Epithelial cell of esophagus (primary cell): ENCODE measurements around the gene PRDM15.

Experiments used
- DNase-seq: peaks from one replicate; pipeline ENCODE4 v3.0.0; 2010; ENCODE audit warnings: low read depth
- H3K4me3 ChIP-seq: 2 replicates; pipeline ENCODE4 v1.5.1; 2011; ENCODE audit warnings: mild to moderate bottlenecking, low read length, control low read depth
- TF ChIP-seq, protein P1 (sequence below): IDR thresholded peaks from 2 replicates; pipeline ENCODE4 v1.5.1; 2011; ENCODE audit warnings: low read depth, mild to moderate bottlenecking, low read length, control low read depth, inconsistent platforms; ENCODE audit not compliant: insufficient read depth; ENCODE audit errors: missing control alignments

PRDM15 gene

DNA sequence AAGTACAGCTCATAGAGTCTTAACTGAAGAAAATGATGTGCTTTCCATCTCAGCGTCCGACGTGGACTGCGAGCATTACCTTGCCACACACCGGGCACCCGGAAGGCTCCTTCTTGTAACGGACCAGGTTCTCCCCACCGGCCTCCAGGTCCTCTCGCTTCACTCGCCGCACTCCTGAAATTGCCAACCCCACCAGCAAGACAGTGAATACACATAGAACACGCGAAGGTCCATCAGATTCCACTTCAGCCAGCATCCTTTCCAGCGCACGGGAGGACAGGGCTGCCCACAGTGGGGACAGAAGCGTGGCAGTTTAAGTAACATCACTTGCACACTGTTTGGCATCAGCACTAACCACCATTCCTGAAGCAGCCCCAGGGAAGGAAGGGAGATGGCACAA lies 53.3 kb downstream of the PRDM15 start:
- no peak for DNase-seq
- H3K4me3 ChIP-seq: no peak overlapping the region
- TF ChIP-seq, protein P1, sequence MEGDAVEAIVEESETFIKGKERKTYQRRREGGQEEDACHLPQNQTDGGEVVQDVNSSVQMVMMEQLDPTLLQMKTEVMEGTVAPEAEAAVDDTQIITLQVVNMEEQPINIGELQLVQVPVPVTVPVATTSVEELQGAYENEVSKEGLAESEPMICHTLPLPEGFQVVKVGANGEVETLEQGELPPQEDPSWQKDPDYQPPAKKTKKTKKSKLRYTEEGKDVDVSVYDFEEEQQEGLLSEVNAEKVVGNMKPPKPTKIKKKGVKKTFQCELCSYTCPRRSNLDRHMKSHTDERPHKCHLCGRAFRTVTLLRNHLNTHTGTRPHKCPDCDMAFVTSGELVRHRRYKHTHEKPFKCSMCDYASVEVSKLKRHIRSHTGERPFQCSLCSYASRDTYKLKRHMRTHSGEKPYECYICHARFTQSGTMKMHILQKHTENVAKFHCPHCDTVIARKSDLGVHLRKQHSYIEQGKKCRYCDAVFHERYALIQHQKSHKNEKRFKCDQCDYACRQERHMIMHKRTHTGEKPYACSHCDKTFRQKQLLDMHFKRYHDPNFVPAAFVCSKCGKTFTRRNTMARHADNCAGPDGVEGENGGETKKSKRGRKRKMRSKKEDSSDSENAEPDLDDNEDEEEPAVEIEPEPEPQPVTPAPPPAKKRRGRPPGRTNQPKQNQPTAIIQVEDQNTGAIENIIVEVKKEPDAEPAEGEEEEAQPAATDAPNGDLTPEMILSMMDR: no peak

DNA sequence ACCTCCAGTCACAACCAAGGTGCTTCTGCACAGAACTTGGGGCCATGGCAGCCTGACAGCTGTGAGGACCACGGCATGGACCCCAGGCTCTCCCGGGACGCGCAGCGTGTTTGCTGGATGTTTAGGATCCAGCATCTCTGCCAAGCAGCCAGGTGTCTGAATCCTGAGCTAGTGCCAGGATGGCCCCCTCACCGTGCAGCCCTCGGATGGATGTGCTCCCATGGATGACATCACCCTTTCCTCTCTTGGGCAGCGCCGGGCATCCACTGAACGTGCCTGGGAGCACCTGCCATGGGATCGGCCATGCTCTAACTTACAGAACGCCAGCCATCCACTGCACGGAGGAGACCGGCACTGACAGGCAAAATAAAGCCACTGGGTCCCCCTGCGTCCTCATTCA lies 53.9 kb downstream of the PRDM15 start:
- DNase-seq: no peak
- TF ChIP-seq, protein P1: no peak
- no peak overlapping the region for H3K4me3 ChIP-seq

DNA sequence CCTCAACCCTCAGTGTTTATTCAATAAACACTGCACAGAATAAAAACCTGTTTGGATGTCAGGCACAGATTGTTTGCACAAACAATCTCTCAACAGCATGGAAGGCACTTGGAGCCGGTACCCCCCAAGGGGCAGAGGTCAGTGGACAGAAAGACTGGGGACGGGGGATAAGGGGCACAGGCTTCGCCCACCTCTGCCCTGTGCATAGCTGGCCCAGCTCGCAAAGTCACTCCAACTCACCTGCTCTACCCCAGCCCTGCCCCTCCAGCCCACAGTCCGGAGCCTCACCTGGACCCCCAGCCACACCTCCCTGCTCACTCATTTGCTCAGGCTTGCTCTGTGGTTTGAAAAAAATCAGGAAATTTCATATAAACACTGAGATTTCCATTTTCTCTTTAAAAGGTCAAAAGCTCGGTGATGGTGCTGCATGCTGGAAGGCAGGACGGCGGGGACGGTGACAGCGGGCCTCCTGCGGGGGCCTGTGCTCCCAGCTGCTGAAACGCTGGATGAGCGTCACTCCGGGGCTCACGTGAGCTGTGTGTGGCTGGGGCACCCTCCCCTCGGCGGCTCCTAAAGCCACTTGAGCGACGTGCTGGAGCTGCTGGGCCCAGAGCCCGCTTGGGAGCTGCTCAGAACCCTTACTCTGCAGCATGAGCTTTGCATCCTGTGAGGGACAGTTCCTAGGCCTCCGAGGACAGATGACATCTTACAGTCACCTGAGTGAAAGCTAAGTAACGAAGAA lies 54.5 kb downstream of the PRDM15 start:
- TF ChIP-seq, protein P1: no peak

DNA sequence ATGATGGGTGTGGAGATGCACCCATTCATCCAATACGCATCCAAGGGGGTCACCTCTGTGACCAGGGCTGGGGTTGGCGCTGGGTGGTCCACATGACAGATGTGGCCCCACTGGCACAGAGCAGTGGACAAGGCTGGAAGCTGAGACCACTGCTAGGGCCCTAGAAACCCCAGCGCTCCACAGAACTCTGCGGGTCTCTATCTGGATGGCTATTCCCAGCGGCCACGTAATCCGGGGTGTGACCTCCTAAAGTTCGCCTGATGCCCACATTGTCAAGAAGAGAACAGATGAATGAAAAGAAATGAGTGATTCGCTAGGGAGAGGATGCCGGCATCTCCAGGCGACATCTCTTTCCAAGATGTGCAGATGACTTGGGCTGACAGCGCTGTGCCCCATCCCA lies 55.2 kb downstream of the PRDM15 start:
- TF ChIP-seq, protein P1: no peak
- DNase-seq: no peak
- no peak overlapping the region for H3K4me3 ChIP-seq

More for the DNA sequence above, 54.5 kb downstream of the PRDM15 start:
- no peak overlapping the region for H3K4me3 ChIP-seq
- no peak for DNase-seq

DNA sequence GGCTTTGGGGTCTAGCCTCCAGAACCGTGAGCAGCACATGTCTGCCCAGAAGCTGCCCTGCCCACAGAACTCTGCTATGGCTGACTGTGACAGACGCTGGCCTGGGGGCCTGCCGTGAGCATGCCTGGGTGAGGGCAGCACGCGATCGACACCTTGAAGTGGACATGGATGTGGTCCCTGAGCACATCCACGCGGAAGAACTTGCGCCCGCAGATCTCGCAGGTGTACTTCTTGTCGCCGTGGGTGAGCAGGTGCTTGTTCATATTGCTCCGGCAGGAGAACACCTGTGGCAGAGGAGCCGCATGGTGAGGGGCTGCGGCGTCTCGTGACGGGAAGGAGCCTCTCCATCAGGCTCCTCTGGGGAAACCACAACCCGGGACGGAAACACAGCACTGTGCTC lies 56.0 kb downstream of the PRDM15 start:
- no peak overlapping the region for H3K4me3 ChIP-seq
- no peak for DNase-seq
- TF ChIP-seq, protein P1: no peak

DNA sequence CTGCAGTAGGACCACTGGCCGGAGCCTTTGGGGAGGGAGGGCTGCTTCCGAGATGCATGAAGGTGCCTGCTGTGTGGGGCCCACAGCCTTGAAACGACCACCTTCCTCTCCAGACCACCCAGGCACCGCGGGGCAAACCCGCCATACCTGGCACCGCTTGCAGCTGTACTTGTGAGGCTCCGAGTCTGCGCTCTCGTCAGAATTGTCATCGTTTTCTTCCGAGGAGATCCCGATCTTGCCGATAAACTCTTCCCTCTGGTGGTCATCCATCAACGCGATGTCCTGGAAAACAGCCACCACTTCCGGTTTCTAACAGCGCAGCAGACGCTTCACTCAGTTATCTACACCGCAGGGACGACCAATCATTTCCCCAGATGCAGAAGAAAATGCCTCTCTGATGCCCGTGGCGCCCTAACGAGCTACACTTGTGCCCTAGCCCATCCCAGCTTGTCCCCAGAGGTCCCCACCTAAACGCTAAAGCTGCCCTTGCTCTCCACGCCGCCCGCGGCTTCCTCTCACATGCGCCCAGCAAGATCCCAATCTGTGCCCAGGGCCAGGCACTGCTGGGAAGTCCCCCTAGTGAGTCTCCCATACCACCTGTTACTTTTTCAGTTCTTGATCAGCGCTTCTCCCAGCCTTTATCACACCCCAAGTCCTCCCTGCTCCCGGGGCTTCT lies 57.2 kb downstream of the PRDM15 start:
- H3K4me3 ChIP-seq: no peak overlapping the region
- no peak for DNase-seq
- TF ChIP-seq, protein P1: no peak
